ENCODE results near the gene DIP2C.

DNA sequence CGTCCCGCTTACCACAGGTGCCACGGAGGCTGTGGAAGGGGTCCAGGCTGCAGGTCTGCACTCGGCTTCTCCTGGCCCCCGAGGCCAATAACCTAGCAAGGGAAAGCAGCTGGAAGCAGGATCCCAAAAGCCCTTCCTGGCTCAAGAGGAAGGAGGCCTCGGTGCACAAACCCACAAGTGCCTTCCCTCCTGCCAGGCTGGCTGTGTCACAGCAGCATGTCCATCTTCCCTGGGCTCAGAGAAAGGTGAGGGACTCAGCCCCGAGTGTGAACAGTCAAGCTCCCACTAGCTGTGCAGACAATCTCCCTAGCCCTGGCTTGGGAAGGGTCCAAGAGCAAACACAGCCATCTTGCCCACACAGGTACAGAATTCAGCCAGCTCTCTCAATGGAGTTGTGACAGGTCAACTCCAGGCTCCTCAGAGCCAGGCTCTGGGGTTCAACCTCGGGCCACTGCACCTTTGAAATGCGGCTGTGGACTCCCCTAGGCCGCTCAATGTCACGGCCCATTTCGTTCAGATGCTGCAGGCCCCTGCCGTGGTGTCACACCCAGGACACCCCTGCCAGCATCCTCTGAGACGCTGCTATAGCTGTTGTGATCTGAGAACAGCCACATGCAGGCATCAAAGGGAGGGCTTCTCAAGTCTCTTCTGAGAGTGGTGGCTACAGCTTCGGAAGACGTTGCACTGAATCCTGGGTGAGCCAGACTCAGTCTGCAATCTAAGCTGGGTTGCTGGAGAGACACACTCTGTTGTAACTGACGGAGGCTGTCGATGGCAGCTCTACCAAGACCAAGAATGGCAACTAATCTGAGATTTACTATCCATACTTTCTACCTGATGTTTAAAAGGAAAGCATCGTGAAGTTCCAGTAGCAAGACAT is 137.9 kb downstream of the DIP2C start:
- TF ChIP-seq, protein P1, sequence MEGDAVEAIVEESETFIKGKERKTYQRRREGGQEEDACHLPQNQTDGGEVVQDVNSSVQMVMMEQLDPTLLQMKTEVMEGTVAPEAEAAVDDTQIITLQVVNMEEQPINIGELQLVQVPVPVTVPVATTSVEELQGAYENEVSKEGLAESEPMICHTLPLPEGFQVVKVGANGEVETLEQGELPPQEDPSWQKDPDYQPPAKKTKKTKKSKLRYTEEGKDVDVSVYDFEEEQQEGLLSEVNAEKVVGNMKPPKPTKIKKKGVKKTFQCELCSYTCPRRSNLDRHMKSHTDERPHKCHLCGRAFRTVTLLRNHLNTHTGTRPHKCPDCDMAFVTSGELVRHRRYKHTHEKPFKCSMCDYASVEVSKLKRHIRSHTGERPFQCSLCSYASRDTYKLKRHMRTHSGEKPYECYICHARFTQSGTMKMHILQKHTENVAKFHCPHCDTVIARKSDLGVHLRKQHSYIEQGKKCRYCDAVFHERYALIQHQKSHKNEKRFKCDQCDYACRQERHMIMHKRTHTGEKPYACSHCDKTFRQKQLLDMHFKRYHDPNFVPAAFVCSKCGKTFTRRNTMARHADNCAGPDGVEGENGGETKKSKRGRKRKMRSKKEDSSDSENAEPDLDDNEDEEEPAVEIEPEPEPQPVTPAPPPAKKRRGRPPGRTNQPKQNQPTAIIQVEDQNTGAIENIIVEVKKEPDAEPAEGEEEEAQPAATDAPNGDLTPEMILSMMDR (IDR thresholded peaks at IDR 0.05), result no peak
- TF ChIP-seq EP300 (IDR thresholded peaks at IDR 0.05; ENCODE audit: low read depth), result no peak

All from transverse colon (tissue), 3 donors.